GM19240 (cell line): ENCODE data around the gene METTL24.
"Not testable (repeated sequence)": the region's sequence is repeated elsewhere in the genome, so short reads cannot be mapped to it uniquely, and the experiment has no call there.

Experiments
- DNase-seq: peaks from one replicate; pipeline ENCODE4 v3.0.0; 2011; ENCODE audit warnings: low spot score; ENCODE audit not compliant: insufficient read length

METTL24 gene

GRCh38 chr6:110315207-110315868, 42.8 kb downstream of the METTL24 start:
- no peak for DNase-seq

- no peak for DNase-seq
Measured at GRCh38 chr6:110310861-110311446, 47.2 kb downstream of the METTL24 start.

- not testable (repeated sequence) for DNase-seq
Measured at GRCh38 chr6:110309432-110309831, 48.7 kb downstream of the METTL24 start.

- no peak for DNase-seq
Measured at GRCh38 chr6:110307368-110307767, 50.8 kb downstream of the METTL24 start.

GRCh38 chr6:110305832-110306231, 52.3 kb downstream of the METTL24 start:
- DNase-seq = not testable (repeated sequence)

GRCh38 chr6:110303692-110304091, 54.5 kb downstream of the METTL24 start:
- not testable (repeated sequence) for DNase-seq

GRCh38 chr6:110298916-110299315, 59.2 kb downstream of the METTL24 start:
- no peak for DNase-seq

- no peak for DNase-seq
Measured at GRCh38 chr6:110298411-110298810, 59.7 kb downstream of the METTL24 start.

GRCh38 chr6:110296241-110297025, 61.7 kb downstream of the METTL24 start:
- no peak for DNase-seq

- no peak for DNase-seq
Measured at GRCh38 chr6:110295451-110296165, 62.5 kb downstream of the METTL24 start.

- no peak for DNase-seq
Measured at GRCh38 chr6:110287462-110288341, 70.4 kb downstream of the METTL24 start.

- DNase-seq = no peak
Measured at GRCh38 chr6:110285306-110286060, 72.7 kb downstream of the METTL24 start.

- no peak for DNase-seq
Measured at GRCh38 chr6:110284855-110285254, 73.3 kb downstream of the METTL24 start.

- DNase-seq = no peak
Measured at GRCh38 chr6:110283657-110284056, 74.5 kb downstream of the METTL24 start.

- DNase-seq = no peak
Measured at GRCh38 chr6:110282412-110282811, 75.7 kb downstream of the METTL24 start.

GRCh38 chr6:110277100-110277665, 81.0 kb downstream of the METTL24 start:
- no peak for DNase-seq

- DNase-seq = not testable (repeated sequence)
Measured at GRCh38 chr6:110272781-110273180, 85.4 kb downstream of the METTL24 start.

GRCh38 chr6:110271732-110272022, 86.5 kb downstream of the METTL24 start:
- no peak for DNase-seq

- no peak for DNase-seq
Measured at GRCh38 chr6:110270165-110270564, 88.0 kb downstream of the METTL24 start.

- no peak for DNase-seq
Measured at GRCh38 chr6:110269623-110270022, 88.5 kb downstream of the METTL24 start.
